Upper lobe of right lung (tissue), 1 donor: Measurements from ENCODE around the gene TMEM63B. TPM values are rescaled to one million over a fixed set of nuclear protein-coding genes. Genes with fewer than 3 reads are reported as not detected.
"Not testable (repeated sequence)": the region's sequence is repeated elsewhere in the genome, so short reads cannot be mapped to it uniquely, and the experiment has no call there.

ENCODE experiments used
- ATAC-seq: fragments of 200-7000 bp; cut with Tn5 transposase; one replicate; pipeline ENCODE4 v1.9.1; 2020; ENCODE audit warnings: mild to moderate bottlenecking, moderate library complexity
- DNase-seq: peaks from one replicate; pipeline ENCODE4 v3.0.0-alpha.2; 2020
- H3K27ac ChIP-seq: fragments of 200-600 bp; one replicate; pipeline ENCODE4 v1.8.0; 2022
- H3K27me3 ChIP-seq: fragments of 200-600 bp; one replicate; pipeline ENCODE4 v1.8.0; 2022; ENCODE audit warnings: mild to moderate bottlenecking
- H3K36me3 ChIP-seq: fragments of 200-600 bp; one replicate; pipeline ENCODE4 v1.8.0; 2022
- H3K4me1 ChIP-seq: fragments of 200-600 bp; one replicate; pipeline ENCODE4 v1.8.0; 2022
- H3K4me3 ChIP-seq: fragments of 200-600 bp; one replicate; pipeline ENCODE4 v1.8.0; 2022; ENCODE audit warnings: mild to moderate bottlenecking
- H3K9me3 ChIP-seq: fragments of 200-600 bp; one replicate; pipeline ENCODE4 v1.8.0; 2022
- CTCF ChIP-seq: fragments of 200-600 bp; IDR thresholded peaks from one replicate; pipeline ENCODE4 v1.8.0; 2022; ENCODE audit warnings: antibody characterized with exemption
- intact Hi-C: fragments of 100-400 bp; cut with DNase I; formaldehyde crosslinking; loops from one replicate; pipeline ENCODE4 v1.11.0; 2022
- total RNA-seq: library from RNA; stranded (reverse); fragmentation: NEBNext Ultra II Directional; extraction: Animal tissue kit (Norgen Biotek cat#: 25700); gene quantifications from one replicate; pipeline ENCODE4 v1.2.1, GENCODE V29; 2021
- donor health status: DM: no; HTN: yes; CAD: no; lungs with severe emphysema.

Gene TMEM63B
- total RNA-seq, 1 donor from 2014 or later = 119 TPM

GRCh38 chr6:44193307-44193910, 66.1 kb downstream of the TMEM63B start:
- no peaks in the 10 kb centered on the region for H3K27me3 ChIP-seq
- no peaks in the 10 kb centered on the region for H3K36me3 ChIP-seq
- H3K4me1 ChIP-seq = no peaks in the 10 kb centered on the region
- H3K27ac ChIP-seq = no peak overlapping the region
- no peak overlapping the region for H3K4me3 ChIP-seq
- TF ChIP-seq CTCF = no peak
- intact Hi-C loops = no loop called here
- DNase-seq = no peak
- H3K9me3 ChIP-seq = no peaks in the 10 kb centered on the region
- no peak for ATAC-seq

- Histone ChIP-seq H3K27ac (no peak overlapping the region), H3K9me3 (no peaks in the 10 kb centered on the region), H3K4me3 (no peak overlapping the region), H3K27me3 (no peaks in the 10 kb centered on the region), H3K4me1 (no peaks in the 10 kb centered on the region), H3K36me3 (no peaks in the 10 kb centered on the region)
- TF ChIP-seq CTCF = no peak
- DNase-seq (no peak), ATAC-seq (no peak)
- intact Hi-C loops = no loop called here
Measured at GRCh38 chr6:44194326-44194725, 67.0 kb downstream of the TMEM63B start.

DNA sequence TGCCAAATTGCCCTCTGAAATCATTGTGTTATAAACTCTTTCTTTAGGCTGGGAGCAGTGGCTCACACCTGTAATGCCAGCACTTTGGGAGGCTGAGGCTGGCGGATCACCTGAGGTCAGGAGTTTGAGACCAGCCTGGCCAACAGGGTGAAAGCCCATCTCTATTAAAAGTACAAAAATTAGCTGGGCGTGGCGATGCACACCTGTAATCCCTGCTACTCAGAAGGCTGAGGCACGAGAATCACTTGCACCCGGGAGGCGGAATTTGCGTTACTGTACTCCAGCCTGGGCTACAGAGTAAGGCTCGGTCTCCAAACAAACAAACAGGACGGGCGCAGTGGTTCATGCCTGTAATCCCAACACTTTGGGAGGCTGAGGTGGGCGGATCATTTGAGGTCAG, 69.0 kb downstream of the TMEM63B start:
- DNase-seq = not testable (repeated sequence)

DNA sequence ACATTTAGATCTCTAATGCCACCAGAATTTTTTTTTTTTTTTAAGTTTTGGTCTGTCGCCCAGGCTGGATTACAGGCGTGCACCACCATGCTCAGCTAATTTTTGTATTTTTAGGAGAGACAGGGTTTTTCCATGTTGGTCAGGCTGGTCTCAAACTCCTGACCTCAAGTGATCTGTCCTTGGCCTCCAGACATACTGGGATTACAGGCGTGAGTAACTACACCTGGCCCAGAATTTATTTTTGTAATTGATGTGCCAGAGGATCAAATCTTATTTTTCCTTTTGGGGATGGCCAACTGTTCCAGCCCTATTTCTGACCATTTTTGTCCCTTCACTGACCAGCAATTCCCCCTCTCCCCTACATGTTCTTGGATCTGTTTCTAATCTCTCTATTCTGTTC, 71.3 kb downstream of the TMEM63B start:
- Histone ChIP-seq H3K9me3 (no peaks in the 10 kb centered on the region), H3K4me3 (no peak overlapping the region), H3K27me3 (no peaks in the 10 kb centered on the region), H3K36me3 (no peaks in the 10 kb centered on the region), H3K4me1 (no peaks in the 10 kb centered on the region), H3K27ac (no peak overlapping the region)
- intact Hi-C loops = no loop called here
- DNase-seq (no peak), ATAC-seq (no peak)
- TF ChIP-seq CTCF = no peak

More for the DNA sequence above, 69.0 kb downstream of the TMEM63B start:
- intact Hi-C loops, H3K36me3 ChIP-seq, ATAC-seq, H3K9me3 ChIP-seq, H3K27ac ChIP-seq, H3K27me3 ChIP-seq, H3K4me1 ChIP-seq, H3K4me3 ChIP-seq: not testable (repeated sequence)

GRCh38 chr6:44199883-44200282, 72.5 kb downstream of the TMEM63B start:
- Histone ChIP-seq H3K4me3 (no peak overlapping the region), H3K36me3 (no peaks in the 10 kb centered on the region), H3K27ac (no peak overlapping the region), H3K27me3 (no peaks in the 10 kb centered on the region), H3K4me1 (no peaks in the 10 kb centered on the region), H3K9me3 (no peaks in the 10 kb centered on the region)
- no peak for TF ChIP-seq CTCF
- no peak for ATAC-seq
- no peak for DNase-seq
- intact Hi-C loops = no loop called here

DNA sequence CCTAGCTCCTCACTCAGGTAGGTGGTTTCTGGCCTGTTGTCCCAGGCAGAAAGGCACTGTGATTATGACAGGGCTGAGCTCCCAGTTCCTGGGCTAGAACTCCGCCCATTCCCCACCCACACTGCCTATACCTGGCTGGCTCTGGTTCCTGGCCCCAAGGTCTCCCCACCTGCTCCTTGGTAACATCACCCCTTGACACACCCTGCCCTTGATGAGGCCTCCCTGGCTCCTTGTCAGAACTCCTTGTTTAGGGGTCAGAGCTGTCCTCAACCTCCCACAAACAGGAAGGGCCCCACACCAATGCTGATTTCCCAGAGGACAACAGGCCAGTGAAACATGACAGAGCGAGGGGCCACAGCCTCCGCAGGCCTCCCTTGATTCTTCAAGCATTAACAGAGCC, 73.8 kb downstream of the TMEM63B start:
- no peak overlapping the region for H3K4me3 ChIP-seq
- intact Hi-C loops = no loop called here
- H3K9me3 ChIP-seq = no peaks in the 10 kb centered on the region
- no peaks in the 10 kb centered on the region for H3K27me3 ChIP-seq
- H3K4me1 ChIP-seq = no peaks in the 10 kb centered on the region
- H3K27ac ChIP-seq = no peak overlapping the region
- peak; percentile 24 for ATAC-seq
- H3K36me3 ChIP-seq = no peaks in the 10 kb centered on the region
- DNase-seq = no peak
- TF ChIP-seq CTCF = no peak
